Thyroid gland (tissue), 4 donors: Measurements from ENCODE around the gene FGF22. TPM values are rescaled to one million over a fixed set of nuclear protein-coding genes. Genes with fewer than 3 reads are reported as not detected.

Experiments
- DNase-seq, 2 donors: peaks; one replicate each; pipeline ENCODE4 v3.0.0-alpha.2; 2019
- H3K27ac ChIP-seq, 3 donors: fragments of 200-600 bp; sonication (generic); 1 replicate in 2 of 3; 2 replicates in 1 of 3; pipeline ENCODE4 v1.5.1; 2016 to 2019; ENCODE audit warnings: mild to moderate bottlenecking in 1 of 3, moderate library complexity in 1 of 3
- H3K27me3 ChIP-seq: fragments of 200-600 bp; sonication (generic); one replicate; pipeline ENCODE4 v1.5.1; 2019
- H3K36me3 ChIP-seq, 2 donors: fragments of 200-600 bp; sonication (generic); one replicate each; pipeline ENCODE4 v1.5.1; 2016 to 2019
- H3K4me1 ChIP-seq, 2 donors: fragments of 200-600 bp; sonication (generic); one replicate each; pipeline ENCODE4 v1.5.1; 2017 to 2019
- H3K4me3 ChIP-seq, 3 donors: fragments of 200-600 bp; sonication (generic); replicated peaks in 1 of 3; 1 replicate in 2 of 3; 2 replicates in 1 of 3; pipeline ENCODE4 v1.5.1; 2016; ENCODE audit warnings: mild to moderate bottlenecking in 1 of 3
- H3K9me3 ChIP-seq: fragments of 200-600 bp; sonication (generic); one replicate; pipeline ENCODE4 v1.5.1; 2017
- CTCF ChIP-seq, 6 experiments: fragments of 200-600 bp in 3 of 6; fragments of 450-650 bp in 3 of 6; sonication (generic) in 3 of 6; IDR thresholded peaks; one replicate each; pipeline ENCODE4 v1.5.1; 2016 to 2019; ENCODE audit warnings: antibody characterized with exemption in 6 of 6, mild to moderate bottlenecking in 2 of 6, inconsistent platforms in 1 of 6, moderate library complexity in 1 of 6
- POLR2A ChIP-seq, 2 donors: fragments of 450-650 bp; IDR thresholded peaks; one replicate each; pipeline ENCODE4 v1.6.1; 2017; ENCODE audit warnings: antibody characterized with exemption in 2 of 2, mild to moderate bottlenecking in 2 of 2, moderate library complexity in 1 of 2
- WGBS, 2 donors: methylation state at CpG; one replicate each; pipeline ENCODE4 v1.1.5; 2017; 5-methylcytosine and 5-hydroxymethylcytosine counted together
- intact Hi-C: fragments of 100-400 bp; cut with DNase I; formaldehyde crosslinking; loops from one replicate; pipeline ENCODE4 v1.15.1; 2023
- total RNA-seq, 4 donors: library from RNA; depleted of rRNA; stranded (reverse); fragments of >200 nt; gene quantifications; one replicate each; pipeline ENCODE4 v1.2.3, GENCODE V29; 2016

FGF22 gene
- total RNA-seq, 4 donors from 2014 or later: not detected

DNA sequence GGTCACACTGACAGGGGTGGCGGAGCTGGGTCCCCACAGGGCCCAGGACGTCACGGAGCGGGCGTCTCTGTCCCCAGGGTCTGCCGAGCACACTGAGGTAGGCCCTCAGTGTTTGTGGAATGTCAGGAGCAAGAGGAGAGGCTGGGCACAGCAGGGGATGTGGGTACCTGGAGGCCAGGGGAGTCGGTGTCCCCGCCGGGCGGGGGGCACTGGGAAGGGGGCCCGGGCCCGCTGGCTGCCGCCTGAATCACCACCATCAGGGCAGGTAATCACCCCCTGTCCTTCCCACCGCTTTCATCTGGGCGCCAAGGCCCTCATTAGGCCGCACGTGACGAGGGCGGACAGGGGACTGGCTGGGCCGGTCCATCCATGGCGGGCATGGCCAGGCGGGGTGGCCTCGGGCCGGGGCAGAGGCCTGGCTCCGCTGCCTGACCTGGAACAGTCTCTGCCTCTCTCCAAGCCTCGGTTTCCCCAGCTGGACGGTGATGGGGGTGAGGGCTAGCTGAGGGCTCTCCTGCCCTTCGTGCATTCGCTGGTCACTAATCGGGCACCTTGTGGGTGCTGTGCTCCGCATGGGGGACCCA lies 1.0 kb downstream of the FGF22 start:
- Histone ChIP-seq H3K4me3 (no peak overlapping the region), H3K36me3 (no peaks in the 10 kb centered on the region), H3K27ac (no peak overlapping the region), H3K27me3 (no peaks in the 10 kb centered on the region), H3K4me1 (peaks cover 9 to 13% of the 10 kb centered on the region in 2 donors), H3K9me3 (no peaks in the 10 kb centered on the region)
- 76 to 94% methylated on average over 5 to 10 of the region's 31 CpGs for WGBS, 2 donors
- no peak for TF ChIP-seq POLR2A (IDR thresholded peaks at IDR 0.05)
- no peak for TF ChIP-seq CTCF (IDR thresholded peaks at IDR 0.05)
- no peak for DNase-seq
- intact Hi-C loops: no loop called here

DNA sequence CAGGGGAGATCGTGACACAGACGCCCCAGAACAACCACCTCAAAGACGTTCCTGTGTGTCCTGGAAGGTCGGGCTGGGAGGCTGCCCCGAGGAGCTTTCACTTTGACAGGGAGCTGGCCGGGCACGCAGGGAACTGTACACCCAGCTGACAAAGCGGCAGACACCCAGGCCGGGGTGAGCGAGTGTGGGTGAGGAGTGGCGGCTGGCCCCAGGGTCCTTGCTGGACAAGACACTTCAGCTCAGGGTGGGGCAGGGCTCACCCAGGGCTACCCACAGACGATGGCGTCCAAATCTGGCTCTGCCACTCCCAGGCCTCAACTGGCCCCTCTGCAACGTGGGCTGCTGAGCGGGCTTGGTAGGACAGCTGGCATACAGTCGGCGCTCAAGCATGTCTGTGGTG lies 2.0 kb downstream of the FGF22 start:
- no peak for TF ChIP-seq POLR2A (IDR thresholded peaks at IDR 0.05)
- TF ChIP-seq CTCF (IDR thresholded peaks at IDR 0.05): no peak
- H3K4me3 ChIP-seq: no peak overlapping the region
- H3K9me3 ChIP-seq: no peaks in the 10 kb centered on the region
- H3K36me3 ChIP-seq: peaks cover under 1 to 3% of the 10 kb centered on the region in 2 donors
- no peak overlapping the region for H3K27ac ChIP-seq
- intact Hi-C loops: no loop called here
- WGBS, 2 donors: 83 to 89% methylated on average over 13 to 15 of the region's 17 CpGs
- H3K4me1 ChIP-seq: peaks cover 9 to 13% of the 10 kb centered on the region in 2 donors
- no peak for DNase-seq
- H3K27me3 ChIP-seq: no peaks in the 10 kb centered on the region

GRCh38 chr19:642767-643727 lies 3.4 kb downstream of the FGF22 start:
- Histone ChIP-seq H3K27ac (no peak overlapping the region), H3K9me3 (no peaks in the 10 kb centered on the region), H3K27me3 (no peaks in the 10 kb centered on the region), H3K4me3 (no peak overlapping the region), H3K36me3 (peaks cover 14 to 16% of the 10 kb centered on the region in 2 donors), H3K4me1 (peaks cover 9 to 13% of the 10 kb centered on the region in 2 donors)
- WGBS, 2 donors: 80 to 83% methylated on average over 25 to 32 of the region's 70 CpGs
- no peak for DNase-seq
- intact Hi-C loops: no loop called here
- TF ChIP-seq CTCF (IDR thresholded peaks at IDR 0.05) (no peak), POLR2A (IDR thresholded peaks at IDR 0.05) (no peak)

- Histone ChIP-seq H3K4me1 (peaks cover 9 to 11% of the 10 kb centered on the region in 2 donors), H3K27ac (no peak overlapping the region), H3K4me3 (no peak overlapping the region), H3K27me3 (no peaks in the 10 kb centered on the region), H3K9me3 (no peaks in the 10 kb centered on the region), H3K36me3 (peaks cover 21 to 23% of the 10 kb centered on the region in 2 donors)
- 92 to 93% methylated on average over 21 to 22 of the region's 24 CpGs for WGBS, 2 donors
- TF ChIP-seq CTCF (IDR thresholded peaks at IDR 0.05) (no peak), POLR2A (IDR thresholded peaks at IDR 0.05) (no peak)
- intact Hi-C loops: no loop called here
- no peak for DNase-seq
Observed at GRCh38 chr19:643736-644135, 4.1 kb downstream of the FGF22 start.

GRCh38 chr19:644363-644762 lies 4.7 kb downstream of the FGF22 start:
- intact Hi-C loops: no loop called here
- no peak for DNase-seq
- H3K27ac ChIP-seq: no peak overlapping the region
- H3K4me1 ChIP-seq: peaks cover 4% of the 10 kb centered on the region in 2 donors
- H3K36me3 ChIP-seq: peaks cover 26 to 30% of the 10 kb centered on the region in 2 donors
- WGBS, 2 donors: 80 to 90% methylated on average over 18 to 19 of the region's 28 CpGs
- no peaks in the 10 kb centered on the region for H3K27me3 ChIP-seq
- no peaks in the 10 kb centered on the region for H3K9me3 ChIP-seq
- no peak for TF ChIP-seq CTCF (IDR thresholded peaks at IDR 0.05)
- no peak overlapping the region for H3K4me3 ChIP-seq
